ENCODE data around the gene OTX1.
"Not testable (repeated sequence)": the region's sequence is repeated elsewhere in the genome, so short reads cannot be mapped to it uniquely, and the experiment has no call there.

Gene OTX1
- 0 to 0.07 reads per million in 2 donors for total RNA-seq

DNA sequence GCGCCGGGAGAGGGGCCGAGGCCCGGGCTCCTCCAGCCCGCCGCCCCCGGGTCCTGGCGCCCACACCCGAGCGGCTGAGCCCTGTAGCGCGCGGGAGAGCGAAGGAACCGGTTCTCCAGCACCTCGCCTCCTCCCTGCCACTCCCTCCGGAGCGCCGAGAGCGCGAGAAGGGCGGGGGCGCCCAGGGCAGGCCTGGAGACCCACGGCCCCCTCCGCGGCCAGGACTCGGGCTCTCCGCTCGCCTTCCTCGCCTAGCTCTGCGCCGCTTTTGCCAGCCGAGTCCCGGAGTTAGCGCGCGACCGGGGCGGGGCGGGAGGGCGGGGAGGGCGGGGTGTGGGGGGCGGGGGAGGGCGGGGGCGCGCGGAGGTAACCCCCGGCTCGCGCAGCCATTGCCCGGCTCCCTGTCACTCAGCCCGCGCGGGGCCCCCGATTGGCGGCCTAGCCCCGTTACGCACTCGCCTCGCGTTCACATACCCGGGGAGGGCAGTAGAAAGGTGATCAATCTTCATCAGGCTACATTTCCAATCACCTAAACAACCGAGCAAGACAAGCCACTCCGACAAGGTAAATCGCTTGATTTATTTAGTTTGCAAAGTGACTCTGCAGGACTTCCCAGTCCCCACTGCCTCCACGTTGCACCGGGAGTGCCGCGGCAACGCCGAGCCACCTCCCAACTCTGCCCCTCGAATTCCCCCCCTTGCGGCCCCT, at the start of gene OTX1:
TSS of gene OTX1 (plus strand) at position 497 of the 708 bp plus-strand sequence. CDS start 2,161 bp downstream, outside the sequence.
- peak in 2 of 5 experiments; percentile 23 to 76 for DNase-seq

DNA sequence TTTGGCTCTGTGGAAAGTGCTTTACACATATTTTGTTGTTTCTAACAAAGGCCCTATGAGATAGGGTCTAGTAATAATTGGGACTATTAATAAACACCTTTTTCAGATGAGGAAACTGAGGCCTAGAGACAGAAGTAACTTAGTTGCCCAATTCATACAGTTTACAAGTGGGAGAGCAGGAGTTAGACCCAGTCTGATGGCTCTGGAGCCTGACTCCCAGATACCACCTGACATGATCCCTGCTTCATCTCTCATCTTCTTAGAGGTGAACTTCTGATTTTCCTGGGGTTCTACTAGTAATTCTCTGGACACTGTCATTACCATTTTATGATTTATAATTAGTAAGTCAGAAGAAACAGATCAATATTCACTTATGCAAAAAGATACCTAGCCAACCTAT, 49.1 kb upstream of the OTX1 start:
- no peak for DNase-seq

DNA sequence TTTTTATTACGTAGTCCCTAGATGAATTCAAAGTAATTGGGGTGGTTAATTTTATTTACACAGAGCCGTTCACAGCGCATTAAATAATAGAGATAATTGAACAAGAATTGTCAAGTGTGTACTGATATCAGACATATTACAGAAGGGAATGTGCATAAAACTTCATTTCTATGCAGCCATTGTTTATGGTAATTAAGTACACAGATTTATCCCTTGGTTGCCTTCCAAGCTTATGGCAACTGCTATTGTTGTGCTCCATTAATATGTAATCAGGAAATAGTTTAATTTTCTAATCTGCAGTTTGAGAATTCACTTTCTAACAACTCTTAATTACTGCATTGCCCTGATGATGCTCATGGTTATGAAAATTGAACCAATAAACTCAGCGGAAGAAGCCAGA, 47.3 kb upstream of the OTX1 start:
- no peak for DNase-seq

DNA sequence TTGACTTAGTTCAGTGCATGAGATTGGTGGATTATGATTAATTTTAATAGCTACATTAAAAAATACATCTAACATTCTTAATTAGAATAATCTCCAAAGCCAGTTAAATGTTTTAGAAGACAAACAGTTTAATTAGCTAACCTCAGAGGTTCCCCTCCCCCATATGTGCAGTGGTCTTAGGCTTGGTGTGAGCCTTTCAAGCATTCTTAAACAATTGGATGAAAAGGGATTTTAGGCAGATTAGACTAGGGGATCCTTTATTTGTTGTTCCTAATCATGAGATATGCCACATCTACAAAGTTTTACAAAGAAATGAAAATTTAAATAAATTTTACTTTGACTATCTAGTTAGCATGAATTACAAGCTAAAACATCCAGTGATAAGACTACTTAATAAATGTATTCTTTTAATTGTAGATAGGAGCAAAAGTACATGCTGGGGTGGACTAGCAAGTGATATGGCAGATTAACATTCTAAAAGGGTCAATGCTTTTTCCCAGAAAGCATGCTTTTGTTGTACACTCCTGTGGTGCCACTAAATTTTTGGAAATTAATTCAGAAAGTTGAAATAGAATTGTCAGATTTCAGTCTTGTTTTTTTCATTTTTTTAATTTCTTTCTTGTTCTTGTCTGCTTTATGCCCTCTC, 42.7 kb upstream of the OTX1 start:
- no peak for DNase-seq

DNA sequence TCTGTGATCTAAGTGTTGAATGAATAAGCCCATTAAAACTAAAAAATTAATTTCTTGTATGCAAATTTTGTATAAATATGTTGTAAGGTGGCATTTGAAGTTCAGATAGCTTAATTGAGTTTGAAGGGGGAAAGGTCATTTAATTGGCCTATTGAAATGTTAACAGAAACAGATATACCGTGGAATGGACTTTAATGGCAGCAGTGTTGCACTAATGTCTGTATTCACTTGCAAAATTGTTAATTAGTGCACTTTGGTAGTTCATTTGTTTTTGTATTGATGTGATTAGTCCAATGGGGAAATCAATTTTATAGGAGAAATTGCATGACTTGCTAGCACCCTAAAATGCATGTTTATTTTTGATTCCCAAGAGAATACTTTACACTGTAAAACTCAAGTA, 41.8 kb upstream of the OTX1 start:
- no peak for DNase-seq

DNA sequence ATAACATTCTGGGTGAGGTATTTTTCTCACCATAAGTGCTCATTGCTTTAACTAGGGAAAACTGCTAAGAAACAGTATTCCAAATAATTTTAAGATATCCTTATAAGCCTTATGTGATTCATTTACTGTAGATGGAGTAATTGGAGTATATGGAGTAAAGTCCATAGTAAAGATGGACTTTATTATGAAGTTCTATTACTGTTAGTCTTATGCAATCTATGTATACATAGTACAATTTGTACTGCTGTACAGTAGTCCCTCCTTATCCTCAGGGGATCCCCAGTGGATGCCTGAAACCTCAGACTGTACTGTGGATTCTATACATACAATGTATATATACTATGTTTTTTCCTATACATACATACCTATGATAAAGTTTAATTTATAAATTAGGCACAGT, 41.1 kb upstream of the OTX1 start:
- DNase-seq: no peak

DNA sequence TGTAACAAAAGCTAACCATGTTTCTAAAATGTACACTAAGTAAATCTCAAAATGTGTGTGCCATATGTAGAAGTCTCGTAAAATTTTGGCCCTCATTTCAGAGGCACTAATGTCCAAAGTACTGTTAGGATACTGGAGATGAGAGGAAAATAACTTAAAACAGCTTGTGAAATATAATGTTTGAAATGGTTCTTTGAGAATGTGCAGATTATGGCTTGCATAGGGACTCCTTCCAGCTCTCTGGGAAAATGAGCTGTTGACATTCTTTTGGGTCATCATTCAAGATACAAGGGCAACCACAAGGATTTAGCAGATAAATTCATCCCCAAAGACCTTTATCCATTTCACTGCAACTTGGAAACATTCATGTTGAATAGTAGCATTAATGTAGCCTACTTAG, 38.1 kb upstream of the OTX1 start:
- DNase-seq: no peak

DNA sequence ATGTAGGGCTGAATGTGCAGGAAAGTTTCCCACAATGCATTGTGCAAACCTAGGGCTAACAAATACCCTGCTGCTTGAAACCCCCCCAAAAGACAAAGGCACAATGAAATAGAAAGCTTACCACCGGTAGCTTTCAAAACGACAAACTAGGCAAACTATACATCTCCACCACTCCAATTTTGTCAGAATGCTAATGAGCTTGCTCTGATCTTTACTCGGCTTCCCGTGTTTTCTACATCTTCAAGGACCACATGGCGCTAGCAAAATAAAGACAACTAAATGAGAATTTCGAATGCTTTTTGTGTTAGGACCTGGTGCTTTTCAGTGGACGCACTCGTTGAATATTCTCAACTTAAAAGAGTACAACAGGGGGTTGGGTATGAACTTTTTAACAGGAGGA, 37.2 kb upstream of the OTX1 start:
- no peak for DNase-seq

DNA sequence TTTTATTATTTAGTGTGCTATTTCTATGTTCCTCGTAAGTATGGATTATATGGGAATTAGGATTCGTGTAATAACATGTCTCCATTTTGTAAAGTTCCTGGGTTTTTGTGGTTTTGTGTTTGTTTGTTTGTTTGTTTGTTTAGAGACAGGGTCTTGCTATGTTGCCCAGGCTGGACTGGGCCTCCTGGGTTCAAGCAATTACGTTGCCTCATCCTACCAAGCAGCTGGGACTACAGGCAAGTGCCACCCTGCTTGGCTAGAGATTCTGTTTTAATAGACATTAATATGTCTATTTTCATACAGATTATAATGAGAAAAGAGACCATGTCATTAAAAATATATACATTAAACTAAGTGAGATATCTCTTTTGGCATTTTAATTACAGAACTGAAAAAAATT, 35.2 kb upstream of the OTX1 start:
- no peak for DNase-seq

DNA sequence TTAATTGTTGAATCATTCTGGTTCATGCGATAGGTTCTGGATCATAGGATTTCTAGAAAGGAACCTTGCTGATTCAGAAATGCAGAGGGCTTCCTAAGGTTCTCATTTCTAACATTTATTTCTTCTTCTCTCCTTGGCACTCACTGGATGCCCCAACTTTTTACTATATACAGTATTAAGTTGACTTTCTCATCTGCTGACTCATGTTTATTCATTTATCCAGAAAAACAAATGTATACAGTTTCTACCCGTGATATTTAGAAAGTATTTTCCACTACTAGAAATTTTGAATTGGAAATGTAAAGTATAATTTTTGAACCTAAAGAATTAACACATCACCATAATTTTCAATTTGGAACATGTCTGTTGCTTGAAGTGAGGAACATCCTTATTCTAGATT, 32.2 kb upstream of the OTX1 start:
- DNase-seq: no peak

DNA sequence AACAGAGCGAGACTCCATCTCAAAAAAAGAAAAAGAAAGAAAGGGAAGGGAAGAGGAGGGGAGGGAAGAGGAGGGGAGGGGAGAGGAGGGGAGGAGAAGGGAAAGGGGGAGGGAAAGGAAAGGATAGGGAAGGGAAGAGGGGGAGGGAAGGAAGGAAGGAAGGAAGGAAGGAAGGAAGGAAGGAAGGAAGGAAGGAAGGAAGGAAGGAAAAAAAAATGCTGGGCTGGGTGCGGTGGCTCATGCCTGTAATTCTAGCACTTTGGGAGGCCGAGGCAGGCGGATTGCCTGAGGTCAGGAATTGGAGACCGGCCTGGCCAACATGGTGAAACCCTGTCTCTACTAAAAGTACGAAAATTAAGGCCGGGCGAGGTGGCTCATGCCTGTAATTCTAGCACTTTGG, 30.9 kb upstream of the OTX1 start:
- not testable (repeated sequence) for DNase-seq

DNA sequence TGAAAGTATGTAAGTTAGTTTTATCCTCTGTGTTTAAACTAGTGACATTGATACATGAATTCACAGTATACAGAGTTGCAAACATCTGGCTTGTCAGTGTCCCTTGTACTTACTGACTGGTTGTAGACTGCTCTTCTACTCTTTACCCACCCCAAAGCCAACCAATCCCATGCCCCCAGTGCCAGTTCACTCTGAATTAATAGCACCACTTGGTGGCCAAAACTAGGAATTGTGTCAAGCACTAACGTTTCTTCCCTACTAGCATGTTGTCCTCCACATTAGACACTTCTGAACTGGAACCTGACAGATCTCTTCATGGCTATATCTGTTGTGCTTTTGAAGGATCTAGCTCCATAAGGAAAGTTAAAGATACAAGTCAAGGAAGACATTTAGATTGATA, 27.2 kb upstream of the OTX1 start:
- peak in 1 of 5 experiments; percentile 26 for DNase-seq

DNA sequence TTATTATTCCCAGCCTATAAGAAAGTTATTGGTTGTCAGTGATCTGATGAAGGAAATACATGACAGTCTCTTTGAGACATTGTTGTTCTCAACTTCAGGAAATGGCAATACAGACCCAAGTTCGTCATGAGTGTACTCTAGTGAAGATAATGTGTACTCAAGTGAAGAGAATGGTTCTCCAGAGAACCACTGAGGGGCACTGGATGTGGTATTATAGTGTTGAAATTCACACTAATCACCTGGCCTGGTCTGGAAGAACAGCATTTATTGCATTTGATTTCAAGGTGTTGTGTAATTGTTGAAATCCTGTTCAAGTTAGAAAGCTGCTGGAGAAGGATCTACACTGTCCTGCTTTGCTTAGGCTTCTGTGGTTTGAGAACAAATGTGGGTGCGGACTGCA, 23.4 kb upstream of the OTX1 start:
- no peak for DNase-seq

DNA sequence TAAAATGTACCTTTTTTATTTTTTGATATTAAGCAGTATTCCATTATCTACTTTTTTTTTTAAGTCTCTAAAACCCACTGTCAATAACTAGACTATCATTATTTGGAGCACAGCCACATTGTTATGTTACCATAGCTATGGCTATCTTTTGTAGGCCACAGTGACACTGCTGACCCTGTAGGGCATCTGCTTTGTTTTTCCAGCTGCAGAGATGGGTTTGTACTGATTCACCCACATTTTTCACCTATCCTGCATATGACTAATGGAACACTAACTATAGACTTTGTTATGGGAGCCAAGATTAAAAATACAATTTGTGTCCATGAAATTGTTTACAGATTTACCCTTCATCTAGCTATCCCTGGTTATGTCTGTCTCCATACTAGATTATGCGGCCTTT, 21.6 kb upstream of the OTX1 start:
- DNase-seq: no peak

DNA sequence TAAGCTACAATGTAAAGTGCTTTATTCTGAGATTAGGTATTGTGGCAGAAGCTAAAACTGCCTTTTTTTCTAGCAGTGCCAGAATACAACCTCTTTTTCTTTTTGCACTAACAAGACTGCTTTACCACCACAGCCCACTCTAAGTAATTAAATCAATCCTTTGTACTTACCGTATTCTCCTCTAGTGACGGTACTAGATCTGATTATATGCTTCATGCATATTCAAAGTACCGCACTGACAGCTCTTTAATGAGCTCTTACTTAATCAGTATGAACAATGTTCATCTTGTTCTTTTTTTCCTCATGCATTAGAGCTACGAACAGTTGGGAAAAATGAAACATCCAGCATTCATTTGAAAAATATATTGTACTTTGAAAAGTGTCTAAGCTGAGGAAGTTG, 16.1 kb upstream of the OTX1 start:
- no peak for DNase-seq

DNA sequence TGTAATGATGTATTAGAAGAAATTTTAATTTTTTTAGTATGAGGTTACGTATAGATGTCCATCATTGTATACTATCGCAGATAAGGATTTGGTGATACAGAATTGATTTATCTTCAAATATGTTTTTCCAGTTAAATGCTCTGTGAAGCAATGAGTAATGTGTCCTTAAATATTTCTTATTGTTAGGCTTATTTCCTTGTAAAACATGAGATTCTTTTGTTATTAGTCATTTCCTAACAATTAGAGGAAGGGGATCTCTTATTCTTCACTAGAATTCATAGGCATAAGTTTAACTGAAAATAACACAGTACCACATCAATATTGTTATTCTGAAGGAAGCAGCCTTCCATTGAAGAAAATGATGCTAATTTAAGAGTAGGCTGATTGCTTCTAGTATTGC, 15.5 kb upstream of the OTX1 start:
- no peak for DNase-seq

DNA sequence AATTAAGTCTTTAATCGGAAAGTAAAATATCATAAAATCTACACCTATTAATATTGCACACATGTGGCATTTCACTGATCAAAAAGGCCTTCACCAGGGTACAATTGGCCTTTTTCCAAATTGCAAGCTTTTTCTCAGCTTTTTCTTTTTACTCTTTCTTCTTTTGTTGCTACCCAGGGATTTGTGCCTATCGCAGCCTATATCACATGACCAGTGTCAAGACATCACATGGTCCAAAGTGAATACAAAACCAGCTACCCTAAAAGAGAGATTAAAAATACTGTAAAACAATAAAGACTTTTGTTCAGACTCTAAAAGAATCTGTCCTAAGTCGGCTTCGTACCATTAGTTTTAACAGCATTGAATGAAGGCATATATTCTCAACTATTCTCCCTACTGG, 15.0 kb upstream of the OTX1 start:
- DNase-seq: no peak

DNA sequence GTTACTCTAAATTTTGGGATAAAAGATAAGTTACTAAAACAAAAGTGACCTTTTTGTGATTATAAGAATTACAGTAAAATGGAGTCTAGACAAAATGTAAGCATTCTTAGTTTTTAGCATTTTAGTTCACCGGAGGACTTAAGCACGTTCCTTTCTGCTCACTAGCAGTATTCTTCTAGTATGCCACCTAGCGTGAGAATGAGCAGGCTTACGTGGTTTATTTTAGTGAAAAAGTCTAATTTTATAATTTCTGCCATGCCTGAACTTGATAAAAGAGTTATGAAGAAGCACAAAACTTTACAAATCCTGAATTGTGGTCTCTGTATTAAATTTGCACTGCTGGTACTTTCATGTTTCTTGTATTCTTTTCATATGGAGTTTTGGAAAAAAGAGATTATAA, 12.6 kb upstream of the OTX1 start:
- no peak for DNase-seq

DNA sequence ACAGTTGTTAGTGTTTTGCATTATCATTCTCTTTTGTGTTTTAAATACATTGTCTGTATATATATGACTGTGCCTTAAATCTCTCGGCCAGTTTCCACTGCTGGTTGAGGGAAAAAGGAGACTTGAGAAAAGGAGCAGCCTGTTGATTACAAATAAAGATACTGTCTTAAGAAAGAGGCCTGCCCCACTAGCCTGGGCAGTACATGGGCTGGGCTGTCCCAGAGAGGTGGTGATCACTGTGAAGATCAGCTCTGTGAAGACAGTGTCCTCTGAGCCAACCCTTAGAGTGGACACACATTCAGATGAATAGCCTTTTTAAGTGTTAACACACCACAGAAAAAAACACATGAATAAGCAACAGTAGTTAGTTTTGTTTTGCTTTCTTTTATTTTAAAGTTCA, 10.0 kb upstream of the OTX1 start:
- DNase-seq: no peak

DNA sequence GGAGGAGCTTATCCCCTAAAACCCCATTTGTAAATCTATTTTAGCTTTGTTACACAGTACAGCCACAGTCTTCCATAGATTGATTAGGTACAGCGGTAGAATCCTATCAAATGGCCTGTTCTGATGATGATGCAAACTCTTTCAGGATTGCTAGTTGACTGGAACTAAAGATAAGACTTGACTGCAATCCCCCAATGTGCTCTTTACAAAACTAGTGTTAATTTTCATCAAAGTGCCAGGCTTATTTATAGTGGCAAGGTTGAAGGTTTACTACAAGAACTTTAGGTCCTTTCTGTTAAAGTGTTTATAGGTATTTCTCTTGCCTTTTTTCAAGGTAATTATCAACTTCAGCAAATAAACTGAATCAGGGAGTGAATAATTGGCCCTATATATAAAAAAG, 9.0 kb upstream of the OTX1 start:
- no peak for DNase-seq

DNA sequence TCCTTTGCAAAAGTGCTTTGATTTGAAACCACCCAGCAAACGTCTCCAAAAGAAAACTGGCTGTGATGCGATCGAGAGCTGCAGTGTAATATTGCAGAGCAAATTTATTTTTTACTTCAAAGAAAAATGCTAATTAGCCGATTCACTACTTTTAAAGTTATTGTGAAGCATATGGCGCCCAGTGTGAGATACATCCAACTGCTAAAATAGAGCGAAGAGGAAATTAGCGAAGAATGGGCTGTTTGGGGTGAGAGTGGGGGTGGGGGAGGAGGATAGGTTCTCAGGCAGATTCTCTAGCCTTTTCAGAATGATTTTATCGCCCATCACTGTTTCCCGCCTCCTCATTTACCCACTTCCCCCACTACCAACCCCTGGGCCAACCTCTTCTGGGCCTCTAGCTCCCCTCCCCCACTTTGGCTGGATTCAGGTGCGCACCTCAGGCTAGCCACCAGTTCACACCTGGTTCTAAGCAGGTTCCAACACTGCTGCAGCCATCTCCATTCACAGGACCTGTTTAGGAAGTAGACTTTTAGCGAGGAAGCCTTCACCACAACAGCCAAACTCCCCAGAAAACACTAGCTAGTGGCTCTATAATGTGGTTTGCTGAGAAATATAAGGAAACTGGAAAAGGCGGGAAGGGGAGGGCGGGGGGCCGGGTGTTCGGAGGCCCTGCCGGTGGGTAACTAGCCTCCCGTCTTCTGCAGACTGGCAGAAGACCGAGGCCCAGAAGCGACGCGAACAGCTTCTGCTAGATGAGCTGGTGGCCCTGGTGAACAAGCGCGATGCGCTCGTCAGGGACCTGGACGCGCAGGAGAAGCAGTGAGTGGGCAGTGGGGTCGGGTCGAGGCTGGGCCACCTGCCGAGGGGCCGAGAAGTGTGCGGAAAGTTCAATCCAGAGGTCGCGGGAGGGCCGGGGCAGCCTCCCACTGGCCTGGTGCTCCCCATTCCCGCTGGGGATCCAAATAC, 6.0 kb upstream of the OTX1 start:
- no peak for DNase-seq

DNA sequence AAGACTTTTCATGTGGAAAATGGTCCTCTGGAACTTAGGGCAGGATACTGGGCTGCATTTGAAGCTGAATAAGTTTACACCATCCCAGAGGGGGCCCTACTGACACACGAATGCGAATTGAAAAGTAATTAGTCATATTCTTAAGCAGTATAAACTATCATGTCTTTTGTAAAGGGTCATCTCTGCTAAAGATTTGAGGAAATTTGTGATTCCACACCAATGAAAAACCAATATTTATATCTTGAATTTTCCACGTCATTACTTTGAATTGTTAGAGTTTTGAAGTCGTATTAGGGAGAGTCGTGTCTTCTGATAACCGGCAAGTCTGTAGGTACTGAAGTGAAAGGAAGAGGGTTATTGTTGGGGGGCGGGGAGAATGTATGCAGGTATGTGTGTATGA, 4.1 kb upstream of the OTX1 start:
- DNase-seq: no peak

DNA sequence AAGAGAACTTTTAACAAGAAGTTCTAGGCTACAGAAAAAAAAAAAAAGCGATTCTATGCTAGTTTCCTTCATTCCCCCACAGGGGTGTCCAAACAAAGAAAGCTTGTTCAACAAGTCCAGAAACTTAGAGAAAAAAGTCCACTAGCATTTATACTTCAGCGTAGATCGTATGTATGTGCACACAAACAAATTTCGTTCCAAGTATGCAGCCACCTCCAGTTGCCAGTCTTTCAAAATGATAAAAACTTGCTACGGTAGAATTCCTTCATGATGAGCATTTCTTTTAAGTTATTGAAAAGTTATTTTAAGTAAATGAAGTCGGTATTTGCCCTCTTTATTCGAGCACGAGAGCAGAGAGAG, 3.7 kb upstream of the OTX1 start:
- DNase-seq: no peak
